HepG2 (cell line): ENCODE data around the gene IER5L. TPM values are rescaled to one million over a fixed set of nuclear protein-coding genes. Genes with fewer than 3 reads are reported as not detected.
A peak's percentile ranks its signal among the peaks of the same experiment; 100 is the strongest.

Source experiments
- ATAC-seq: fragments of 200-7000 bp; cut with Tn5 transposase; 3 replicates; pipeline ENCODE4 v1.9.1; 2020; ENCODE audit warnings: mild to moderate bottlenecking, moderate library complexity
- BruUV-seq: library from RNA; stranded (reverse); fragments of 400-500 nt; replicated peaks from 2 replicates; lab custom pipeline; 2021; lab: Mats Ljungman, UMichigan
- CTCF ChIA-PET: fragments of 300-600 bp; formaldehyde crosslinking; extraction: SDS; loops from one replicate; lab custom pipeline; 2021; ENCODE audit warnings: low total read pairs, inconsistent platforms, low intra/inter-chr PET ratio; lab: Yijun Ruan, JAX
- POLR2A ChIA-PET: fragments of 350-600 bp; sonication (Branson Sonifier 250); formaldehyde crosslinking; loops from one replicate; lab custom pipeline; 2020; ENCODE audit warnings: antibody characterized with exemption, inconsistent platforms; lab: Yijun Ruan, JAX
- DNase-seq: peaks from one replicate; pipeline ENCODE4 v3.0.0-alpha.2; 2015; ENCODE audit warnings: low spot score
- FAIRE-seq: peaks from 3 replicates; lab custom pipeline; 2011; peaks lifted over from hg19 to GRCh38; lab: Jason Lieb, UNC
- H2AFZ ChIP-seq: one replicate; pipeline ENCODE4 v1.6.1; 2011; ENCODE audit warnings: low read length, inconsistent platforms
- H3K27ac ChIP-seq: fragments of 300-600 bp; 3 replicates; pipeline ENCODE4 v1.8.0; 2011; ENCODE audit warnings: mixed run types, mild to moderate bottlenecking, mixed read lengths, low read length, inconsistent platforms; ENCODE audit not compliant: insufficient read depth; ENCODE audit errors: extremely low read length
- H3K27me3 ChIP-seq, 2 experiments: fragments of 200-600 bp in 1 of 2; 2 replicates in 1 of 2; 3 replicates in 1 of 2; pipeline versions ENCODE4 v1.6.0 to v1.8.0; 2011; ENCODE audit warnings: low read length in 2 of 2, mild to moderate bottlenecking in 2 of 2, moderate library complexity in 2 of 2, inconsistent platforms in 1 of 2; ENCODE audit not compliant: insufficient read depth in 2 of 2, control insufficient read depth in 1 of 2
- H3K36me3 ChIP-seq, 2 experiments: fragments of 200-600 bp in 1 of 2; replicated peaks in 1 of 2; 2 replicates in 1 of 2; 3 replicates in 1 of 2; pipeline versions ENCODE4 v1.5.1 to v1.8.0; 2011; ENCODE audit warnings: low read length in 2 of 2, inconsistent platforms in 1 of 2; ENCODE audit not compliant: insufficient read depth in 2 of 2, control insufficient read depth in 1 of 2
- H3K4me1 ChIP-seq: 2 replicates; pipeline ENCODE4 v1.5.1; 2012; ENCODE audit warnings: low read length, inconsistent platforms; ENCODE audit not compliant: insufficient read depth
- H3K4me2 ChIP-seq: 2 replicates; pipeline ENCODE4 v1.6.0; 2011; ENCODE audit warnings: low read depth, low read length, inconsistent platforms
- H3K4me3 ChIP-seq, 3 experiments: fragments of 200-600 bp in 1 of 3; sonication (generic), shearing (Covaris generic) in 1 of 3; replicated peaks in 1 of 3; 2 replicates each; pipeline ENCODE4 v1.5.1; 2011 to 2016; ENCODE audit warnings: low read length in 3 of 3, inconsistent platforms in 2 of 3, low read depth in 2 of 3, mild to moderate bottlenecking in 2 of 3, control low read depth in 1 of 3, mixed read lengths in 1 of 3; ENCODE audit not compliant: insufficient read depth in 1 of 3
- H3K79me2 ChIP-seq: one replicate; pipeline ENCODE4 v1.6.1; 2011; ENCODE audit warnings: low read length, inconsistent platforms; ENCODE audit not compliant: insufficient read depth
- H3K9ac ChIP-seq: 2 replicates; pipeline ENCODE4 v1.6.0; 2011; ENCODE audit warnings: mild to moderate bottlenecking, low read depth, low read length, inconsistent platforms; ENCODE audit not compliant: insufficient read depth
- H3K9me3 ChIP-seq: 2 replicates; pipeline ENCODE4 v1.5.1; 2012; ENCODE audit warnings: mild to moderate bottlenecking, low read length
- H4K20me1 ChIP-seq: 2 replicates; pipeline ENCODE4 v1.6.0; 2011; ENCODE audit warnings: inconsistent platforms, mild to moderate bottlenecking, low read length, moderate library complexity; ENCODE audit not compliant: insufficient read depth
- CC2D1A ChIP-seq: sonication (generic); formaldehyde crosslinking; IDR thresholded peaks from 2 replicates; pipeline ENCODE4 v1.8.1; 2023; ENCODE audit warnings: mild to moderate bottlenecking, missing genetic modification reagents
- EP300 ChIP-seq, 3 experiments: sonication (generic) in 1 of 3; formaldehyde crosslinking in 1 of 3; IDR thresholded peaks; 2 replicates each; pipeline versions ENCODE4 v1.5.1 to v1.6.1; 2011 to 2020; ENCODE audit warnings: low read depth in 2 of 3, low read length in 2 of 3, borderline replicate concordance in 1 of 3, improper control_type of control experiment in 1 of 3, mild to moderate bottlenecking in 1 of 3, missing genetic modification reagents in 1 of 3, moderate library complexity in 1 of 3
- FOSL1 ChIP-seq: sonication (generic); formaldehyde crosslinking; IDR thresholded peaks from 2 replicates; pipeline ENCODE4 v1.9.0; 2021; ENCODE audit warnings: missing genetic modification reagents, borderline replicate concordance
- FOXK2 ChIP-seq: fragments of 450-650 bp; IDR thresholded peaks from 2 replicates; pipeline ENCODE4 v1.6.1; 2016
- HHEX ChIP-seq: IDR thresholded peaks from 2 replicates; pipeline ENCODE4 v1.6.1; 2016; ENCODE audit warnings: control low read depth
- HNRNPH1 ChIP-seq: fragments of 200-400 bp; formaldehyde crosslinking; optimal IDR thresholded peaks from 2 replicates; pipeline ENCODE3; 2017; ENCODE audit warnings: mild to moderate bottlenecking, low read depth, low read length
- HOXA5 ChIP-seq: sonication (generic); formaldehyde crosslinking; IDR thresholded peaks from 2 replicates; pipeline ENCODE4 v1.4.0; 2020; ENCODE audit warnings: missing genetic modification reagents
- MLLT10 ChIP-seq: sonication (generic); formaldehyde crosslinking; IDR thresholded peaks from 2 replicates; pipeline ENCODE4 v1.4.0; 2020; ENCODE audit warnings: missing genetic modification reagents
- POLR2AphosphoS5 ChIP-seq: IDR thresholded peaks from 2 replicates; pipeline ENCODE4 v1.6.1; 2012; ENCODE audit warnings: low read depth, low read length
- PRPF4 ChIP-seq: fragments of 200-400 bp; formaldehyde crosslinking; IDR thresholded peaks from 2 replicates; pipeline ENCODE4 v1.6.1; 2016; ENCODE audit warnings: low read length, low read depth; ENCODE audit not compliant: poor library complexity, severe bottlenecking
- SMARCE1 ChIP-seq: fragments of 450-650 bp; IDR thresholded peaks from 2 replicates; pipeline ENCODE4 v1.6.1; 2017; ENCODE audit warnings: borderline replicate concordance
- TEAD2 ChIP-seq: sonication (generic); formaldehyde crosslinking; IDR thresholded peaks from 2 replicates; pipeline ENCODE4 v1.9.0; 2021; ENCODE audit warnings: missing genetic modification reagents
- ZBTB7B ChIP-seq: sonication (generic); formaldehyde crosslinking; IDR thresholded peaks from 2 replicates; pipeline ENCODE4 v1.4.0; 2020; ENCODE audit warnings: missing genetic modification reagents
- ZMAT3 ChIP-seq: sonication (generic); formaldehyde crosslinking; conservative IDR thresholded peaks from 2 replicates; pipeline ENCODE4 v1.7.0; 2021; ENCODE audit warnings: missing genetic modification reagents
- ZNF446 ChIP-seq: sonication (generic); formaldehyde crosslinking; IDR thresholded peaks from 2 replicates; pipeline ENCODE4 v1.5.0; 2020; ENCODE audit warnings: mild to moderate bottlenecking, missing genetic modification reagents
- ZNF724P ChIP-seq: sonication (generic); formaldehyde crosslinking; IDR thresholded peaks from 2 replicates; pipeline ENCODE4 v1.8.0; 2022; ENCODE audit warnings: missing genetic modification reagents, borderline replicate concordance
- WGBS: methylation state at CpG from one replicate; pipeline ENCODE4 v1.1.6; 2017; ENCODE audit warnings: low lambda C conversion rate; 5-methylcytosine and 5-hydroxymethylcytosine counted together
- in situ Hi-C: cut with HindIII; loops from 2 replicates; pipeline ENCODE4 v1.10.0; 2017; ENCODE audit warnings: low pct_unique_long_range_greater_than_20kb; ENCODE audit not compliant: extremely low pct_ligation_motif_present
- intact Hi-C: fragments of 100-400 bp; cut with micrococcal nuclease; formaldehyde crosslinking; loops from one replicate; pipeline ENCODE4 v1.10.0; 2022; ENCODE audit not compliant: unreplicated experiment
- polyA plus RNA-seq, 8 experiments: library from polyadenylated mRNA; depleted of rRNA in 3 of 8; stranded (reverse) in 7 of 8; unstranded in 1 of 8; fragments of >200 nt; fragmentation: Illumina TruSeq in 4 of 8; extraction: Trizol in 4 of 8; gene quantifications; 2 replicates each; pipeline versions ENCODE4 v1.2.1 to v1.2.3, GENCODE V29; 2011 to 2016; ENCODE audit warnings: low read depth in 4 of 8, missing spikeins in 1 of 8, mixed read lengths in 1 of 8; ENCODE audit not compliant: insufficient read depth in 1 of 8
- total RNA-seq, 5 experiments: library from RNA; depleted of rRNA; stranded (reverse); fragments of >200 nt; fragmentation: Illumina TruSeq; extraction: Trizol; gene quantifications; 2 replicates each; pipeline ENCODE4 v1.2.3, GENCODE V29; 2016; ENCODE audit warnings: low read depth in 1 of 5
- TF ChIP-seq, protein P1 (sequence below): sonication (generic); formaldehyde crosslinking; IDR thresholded peaks from 2 replicates; pipeline ENCODE4 v1.5.1; 2020; ENCODE audit warnings: missing genetic modification reagents, mild to moderate bottlenecking, borderline replicate concordance
- TF ChIP-seq, protein P2 (sequence below): sonication (generic); formaldehyde crosslinking; conservative IDR thresholded peaks from 2 replicates; pipeline ENCODE4 v1.8.0; 2022; ENCODE audit warnings: low read depth, missing genetic modification reagents
- TF ChIP-seq, protein P3 (sequence below): sonication (generic); formaldehyde crosslinking; IDR thresholded peaks from 2 replicates; pipeline ENCODE4 v1.4.0; 2020; ENCODE audit warnings: mild to moderate bottlenecking, missing genetic modification reagents
- TF ChIP-seq, protein P4 (sequence below): IDR thresholded peaks from 2 replicates; pipeline ENCODE4 v1.6.1; 2016; ENCODE audit warnings: missing genetic modification reagents, missing compliant biosample characterization

IER5L gene
- total and polyA plus RNA-seq, 2 of the 13 experiments (the other 11 are each of a cell fraction or from before 2014, with no cell fraction given) = 1.8 to 3.3 TPM

DNA sequence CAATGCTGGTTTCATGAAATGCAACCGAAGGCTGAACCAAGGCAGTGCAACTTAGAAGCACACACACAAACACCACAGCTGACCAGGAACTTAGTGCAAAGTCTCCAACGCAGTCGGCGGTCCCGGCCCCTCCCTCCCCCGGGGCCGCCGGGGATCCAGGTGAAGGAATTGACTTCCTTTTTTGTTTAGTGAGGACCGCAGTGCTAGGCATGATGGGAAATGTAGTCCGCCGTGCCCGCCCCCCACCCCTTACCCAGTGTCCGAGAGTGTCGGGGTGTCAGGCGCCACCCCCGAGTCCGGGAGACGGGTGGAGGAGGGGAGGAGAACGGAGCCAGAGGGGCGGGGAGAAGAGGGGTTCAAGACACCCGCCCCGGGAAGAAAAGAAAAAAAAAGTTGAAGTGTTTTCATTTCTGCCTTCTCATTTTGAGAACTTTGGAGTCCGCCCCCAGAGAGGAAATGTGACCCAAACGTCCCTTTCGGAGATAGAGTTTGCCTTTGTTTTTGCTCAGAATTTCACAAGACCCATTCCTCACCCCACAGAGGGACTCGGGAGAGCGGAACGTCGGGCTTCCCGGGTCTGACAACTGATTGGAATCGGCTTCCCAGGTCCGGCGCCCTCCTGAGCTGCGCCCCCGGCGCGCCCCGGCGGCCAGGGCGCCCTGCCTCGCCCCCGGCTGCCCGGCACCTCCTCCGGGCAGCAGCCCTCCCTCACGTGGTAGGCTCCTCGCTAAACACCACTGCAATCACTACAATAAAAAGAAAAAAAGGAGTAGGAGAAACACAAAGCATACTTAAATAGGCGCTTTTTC lies 2.0 kb downstream of the IER5L start:
- peak overlapping the region; percentile 82 for H3K27ac ChIP-seq
- peaks cover 12 to 49% of the 10 kb centered on the region in 2 experiments for H3K27me3 ChIP-seq
- DNase-seq (peak; percentile 89), FAIRE-seq (peak; percentile 84), ATAC-seq (peak; percentile 31)
- peaks cover 55% of the 10 kb centered on the region for H3K4me1 ChIP-seq
- ChIA-PET POLR2A (interaction anchor here (0.8 to 5.6 kb wide), 7 partner anchors 36 to 450 kb away, joined by 3 to 55 read pairs (median 11); partner anchors contain the start of gene NTMT1), CTCF (no interaction called here)
- BruUV-seq = no TSS peak
- intact Hi-C loops = loop anchor here (5.0 to 10.0 kb wide), 4 partner anchors 34 to 449 kb away; partner anchors contain the start of genes C9orf50 and NTMT1
- H3K9me3 ChIP-seq = no peaks in the 10 kb centered on the region
- peak overlapping the region; percentile 94 for H3K4me2 ChIP-seq
- peak overlapping the region; percentile 83 to 93 (median 90) for H3K4me3 ChIP-seq
- H3K9ac ChIP-seq = peak overlapping the region; percentile 78
- H4K20me1 ChIP-seq = peaks cover 3% of the 10 kb centered on the region; the same call in 1 of the 2 replicates
- no peak overlapping the region for H2AFZ ChIP-seq
- in situ Hi-C loops = loop anchor here (5.0 to 10.0 kb wide), 3 partner anchors 34 to 439 kb away; no protein-coding TSS in a partner anchor
- peaks cover 5% of the 10 kb centered on the region for H3K79me2 ChIP-seq
- 2% methylated on average over 31 of the region's 47 CpGs for WGBS
- no peaks in the 10 kb centered on the region for H3K36me3 ChIP-seq
- no peak for TF ChIP-seq ZMAT3 (CRISPR knock-in tag)
- TF ChIP-seq HOXA5 (CRISPR knock-in tag) = peak; percentile 51; the same call in 1 of the 2 replicates
- no peak for TF ChIP-seq FOSL1
- TF ChIP-seq MLLT10 (CRISPR knock-in tag) = no peak
- TF ChIP-seq, protein P1, sequence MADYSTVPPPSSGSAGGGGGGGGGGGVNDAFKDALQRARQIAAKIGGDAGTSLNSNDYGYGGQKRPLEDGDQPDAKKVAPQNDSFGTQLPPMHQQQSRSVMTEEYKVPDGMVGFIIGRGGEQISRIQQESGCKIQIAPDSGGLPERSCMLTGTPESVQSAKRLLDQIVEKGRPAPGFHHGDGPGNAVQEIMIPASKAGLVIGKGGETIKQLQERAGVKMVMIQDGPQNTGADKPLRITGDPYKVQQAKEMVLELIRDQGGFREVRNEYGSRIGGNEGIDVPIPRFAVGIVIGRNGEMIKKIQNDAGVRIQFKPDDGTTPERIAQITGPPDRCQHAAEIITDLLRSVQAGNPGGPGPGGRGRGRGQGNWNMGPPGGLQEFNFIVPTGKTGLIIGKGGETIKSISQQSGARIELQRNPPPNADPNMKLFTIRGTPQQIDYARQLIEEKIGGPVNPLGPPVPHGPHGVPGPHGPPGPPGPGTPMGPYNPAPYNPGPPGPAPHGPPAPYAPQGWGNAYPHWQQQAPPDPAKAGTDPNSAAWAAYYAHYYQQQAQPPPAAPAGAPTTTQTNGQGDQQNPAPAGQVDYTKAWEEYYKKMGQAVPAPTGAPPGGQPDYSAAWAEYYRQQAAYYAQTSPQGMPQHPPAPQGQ (CRISPR knock-in tag) = no peak
- no peak for TF ChIP-seq HNRNPH1
- no peak for TF ChIP-seq CC2D1A (CRISPR knock-in tag)
- TF ChIP-seq HHEX (CRISPR knock-in tag) = no peak
- no peak; the same call in 1 of the 2 replicates for TF ChIP-seq ZNF446 (CRISPR knock-in tag)
- TF ChIP-seq, protein P2, sequence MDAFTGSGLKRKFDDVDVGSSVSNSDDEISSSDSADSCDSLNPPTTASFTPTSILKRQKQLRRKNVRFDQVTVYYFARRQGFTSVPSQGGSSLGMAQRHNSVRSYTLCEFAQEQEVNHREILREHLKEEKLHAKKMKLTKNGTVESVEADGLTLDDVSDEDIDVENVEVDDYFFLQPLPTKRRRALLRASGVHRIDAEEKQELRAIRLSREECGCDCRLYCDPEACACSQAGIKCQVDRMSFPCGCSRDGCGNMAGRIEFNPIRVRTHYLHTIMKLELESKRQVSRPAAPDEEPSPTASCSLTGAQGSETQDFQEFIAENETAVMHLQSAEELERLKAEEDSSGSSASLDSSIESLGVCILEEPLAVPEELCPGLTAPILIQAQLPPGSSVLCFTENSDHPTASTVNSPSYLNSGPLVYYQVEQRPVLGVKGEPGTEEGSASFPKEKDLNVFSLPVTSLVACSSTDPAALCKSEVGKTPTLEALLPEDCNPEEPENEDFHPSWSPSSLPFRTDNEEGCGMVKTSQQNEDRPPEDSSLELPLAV = no peak
- no peak for TF ChIP-seq ZNF724P (CRISPR knock-in tag)
- peak; percentile 65 for TF ChIP-seq POLR2AphosphoS5
- TF ChIP-seq TEAD2 = no peak
- no peak for TF ChIP-seq FOXK2
- TF ChIP-seq PRPF4 = no peak
- TF ChIP-seq, protein P3, sequence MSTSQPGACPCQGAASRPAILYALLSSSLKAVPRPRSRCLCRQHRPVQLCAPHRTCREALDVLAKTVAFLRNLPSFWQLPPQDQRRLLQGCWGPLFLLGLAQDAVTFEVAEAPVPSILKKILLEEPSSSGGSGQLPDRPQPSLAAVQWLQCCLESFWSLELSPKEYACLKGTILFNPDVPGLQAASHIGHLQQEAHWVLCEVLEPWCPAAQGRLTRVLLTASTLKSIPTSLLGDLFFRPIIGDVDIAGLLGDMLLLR = no peak
- TF ChIP-seq SMARCE1 = no peak
- TF ChIP-seq ZBTB7B (CRISPR knock-in tag) = no peak
- TF ChIP-seq, protein P4, sequence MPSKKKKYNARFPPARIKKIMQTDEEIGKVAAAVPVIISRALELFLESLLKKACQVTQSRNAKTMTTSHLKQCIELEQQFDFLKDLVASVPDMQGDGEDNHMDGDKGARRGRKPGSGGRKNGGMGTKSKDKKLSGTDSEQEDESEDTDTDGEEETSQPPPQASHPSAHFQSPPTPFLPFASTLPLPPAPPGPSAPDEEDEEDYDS (CRISPR knock-in tag) = peak; percentile 14; the same call in 1 of the 2 replicates
- 0 out of 4 replicates have a peak, but pooled peaks of 1 of the 2 experiments have one; percentile 42 for TF ChIP-seq EP300 (IDR thresholded peaks at IDR 0.05; ENCODE audit: low read depth in 2 of 2, low read length in 2 of 2)
- no peak for TF ChIP-seq EP300 (CRISPR knock-in tag; IDR thresholded peaks at IDR 0.05; ENCODE audit: borderline replicate concordance)
